Measurements from ENCODE around the gene SDCBP2.

DNA sequence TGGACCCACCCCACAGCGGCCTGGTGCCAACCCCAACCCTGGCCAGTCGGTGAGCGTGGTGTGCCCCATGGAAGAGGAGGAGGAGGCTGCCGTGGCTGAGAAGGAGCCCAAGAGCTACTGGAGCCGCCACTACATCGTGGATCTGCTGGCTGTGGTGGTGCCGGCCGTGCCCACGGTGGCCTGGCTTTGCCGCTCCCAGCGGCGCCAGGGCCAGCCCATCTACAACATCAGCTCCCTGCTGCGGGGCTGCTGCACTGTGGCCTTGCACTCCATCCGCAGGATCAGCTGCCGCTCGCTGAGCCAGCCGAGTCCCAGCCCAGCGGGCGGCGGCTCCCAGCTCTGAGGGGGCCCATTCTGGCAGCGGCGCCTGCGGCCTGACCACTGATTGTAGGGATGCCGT lies 23.2 kb downstream of the SDCBP2 start:
- TF ChIP-seq, protein P1, sequence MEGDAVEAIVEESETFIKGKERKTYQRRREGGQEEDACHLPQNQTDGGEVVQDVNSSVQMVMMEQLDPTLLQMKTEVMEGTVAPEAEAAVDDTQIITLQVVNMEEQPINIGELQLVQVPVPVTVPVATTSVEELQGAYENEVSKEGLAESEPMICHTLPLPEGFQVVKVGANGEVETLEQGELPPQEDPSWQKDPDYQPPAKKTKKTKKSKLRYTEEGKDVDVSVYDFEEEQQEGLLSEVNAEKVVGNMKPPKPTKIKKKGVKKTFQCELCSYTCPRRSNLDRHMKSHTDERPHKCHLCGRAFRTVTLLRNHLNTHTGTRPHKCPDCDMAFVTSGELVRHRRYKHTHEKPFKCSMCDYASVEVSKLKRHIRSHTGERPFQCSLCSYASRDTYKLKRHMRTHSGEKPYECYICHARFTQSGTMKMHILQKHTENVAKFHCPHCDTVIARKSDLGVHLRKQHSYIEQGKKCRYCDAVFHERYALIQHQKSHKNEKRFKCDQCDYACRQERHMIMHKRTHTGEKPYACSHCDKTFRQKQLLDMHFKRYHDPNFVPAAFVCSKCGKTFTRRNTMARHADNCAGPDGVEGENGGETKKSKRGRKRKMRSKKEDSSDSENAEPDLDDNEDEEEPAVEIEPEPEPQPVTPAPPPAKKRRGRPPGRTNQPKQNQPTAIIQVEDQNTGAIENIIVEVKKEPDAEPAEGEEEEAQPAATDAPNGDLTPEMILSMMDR (IDR thresholded peaks at IDR 0.05): no peak
- TF ChIP-seq POLR2AphosphoS5 (IDR thresholded peaks at IDR 0.05) (no peak), POLR2A (IDR thresholded peaks at IDR 0.05) (no peak)

Measured in prostate gland (tissue), 2 donors.